NAMALWA (cell line): ENCODE results near the gene BCAS2.
"Not testable (repeated sequence)": the region's sequence is repeated elsewhere in the genome, so short reads cannot be mapped to it uniquely, and the experiment has no call there.

Experiments
- DNase-seq: peaks from one replicate; pipeline ENCODE4 v3.0.0-alpha.2; 2015; ENCODE audit warnings: low spot score

Gene BCAS2

GRCh38 chr1:114581335-114582287, at the start of gene BCAS2:
Gene BCAS2 (minus strand): TSS chr1:114581615. CDS start chr1:114581591, 24 bp downstream.
- peak; percentile 99 for DNase-seq

- DNase-seq = no peak
Measured at GRCh38 chr1:114627107-114627506, 45.7 kb upstream of the BCAS2 start.

- no peak for DNase-seq
Measured at GRCh38 chr1:114623364-114623763, 41.9 kb upstream of the BCAS2 start.

GRCh38 chr1:114620419-114620818, 39.0 kb upstream of the BCAS2 start:
- DNase-seq = no peak

- no peak for DNase-seq
Measured at GRCh38 chr1:114618606-114619005, 37.2 kb upstream of the BCAS2 start.

GRCh38 chr1:114610546-114611245, 29.3 kb upstream of the BCAS2 start:
- DNase-seq = no peak

GRCh38 chr1:114609826-114610225, 28.4 kb upstream of the BCAS2 start:
- no peak for DNase-seq

GRCh38 chr1:114609026-114609425, 27.6 kb upstream of the BCAS2 start:
- DNase-seq = no peak

GRCh38 chr1:114607223-114607622, 25.8 kb upstream of the BCAS2 start:
- no peak for DNase-seq

GRCh38 chr1:114597949-114598348, 16.5 kb upstream of the BCAS2 start:
- DNase-seq = no peak

GRCh38 chr1:114595602-114596001, 14.2 kb upstream of the BCAS2 start:
- DNase-seq = no peak

- no peak for DNase-seq
Measured at GRCh38 chr1:114594046-114594445, 12.6 kb upstream of the BCAS2 start.

- DNase-seq = no peak
Measured at GRCh38 chr1:114589122-114589521, 7.7 kb upstream of the BCAS2 start.

- no peak for DNase-seq
Measured at GRCh38 chr1:114588196-114588689, 6.8 kb upstream of the BCAS2 start.

- no peak for DNase-seq
Measured at GRCh38 chr1:114587203-114587991, 6.0 kb upstream of the BCAS2 start.

GRCh38 chr1:114586513-114587047, 5.2 kb upstream of the BCAS2 start:
- no peak for DNase-seq

- no peak for DNase-seq
Measured at GRCh38 chr1:114585231-114585630, 3.8 kb upstream of the BCAS2 start.

GRCh38 chr1:114574365-114574764, 7.0 kb downstream of the BCAS2 start:
- DNase-seq = no peak

- no peak for DNase-seq
Measured at GRCh38 chr1:114564141-114564540, 17.3 kb downstream of the BCAS2 start.

GRCh38 chr1:114562978-114563510, 18.4 kb downstream of the BCAS2 start:
- DNase-seq = not testable (repeated sequence)

- DNase-seq = no peak
Measured at GRCh38 chr1:114561333-114561732, 20.1 kb downstream of the BCAS2 start.

- DNase-seq = no peak
Measured at GRCh38 chr1:114559356-114559755, 22.1 kb downstream of the BCAS2 start.
